Hematopoietic multipotent progenitor cell treated with erythropoietin and hydrocortisone succinate and interleukin-3 and kit ligand, for 15 days (in vitro differentiated cells): ENCODE measurements around the gene CUL7.
"Not testable (repeated sequence)": the region's sequence is repeated elsewhere in the genome, so short reads cannot be mapped to it uniquely, and the experiment has no call there.

ENCODE experiments used
- DNase-seq: peaks from one replicate; pipeline ENCODE4 v3.0.0-alpha.2; 2015; ENCODE audit warnings: low spot score

Gene CUL7

GRCh38 chr6:43014434-43014909 lies 39.2 kb downstream of the CUL7 start:
- no peak for DNase-seq

GRCh38 chr6:43013843-43014433 lies 39.7 kb downstream of the CUL7 start, which contains the start of the genes KLHDC3 and MEA1:
Gene KLHDC3 (plus strand): TSS chr6:43014249. CDS start chr6:43017193, 2,944 bp downstream.
Gene MEA1 (minus strand): TSS chr6:43013946. CDS start chr6:43013813, 133 bp downstream.
- DNase-seq: peak; percentile 99

GRCh38 chr6:43013097-43013842 lies 40.4 kb downstream of the CUL7 start:
- peak; percentile 66 for DNase-seq

GRCh38 chr6:43012364-43012763 lies 41.3 kb downstream of the CUL7 start:
- DNase-seq: no peak

- no peak for DNase-seq
Observed at GRCh38 chr6:43011207-43011606, 42.4 kb downstream of the CUL7 start.

GRCh38 chr6:43009124-43009523 lies 44.5 kb downstream of the CUL7 start:
- DNase-seq: peak; percentile 43

GRCh38 chr6:43007126-43007525 lies 46.5 kb downstream of the CUL7 start:
- DNase-seq: no peak

GRCh38 chr6:43006251-43006650 lies 47.4 kb downstream of the CUL7 start:
- DNase-seq: no peak

- DNase-seq: no peak
Observed at GRCh38 chr6:43005844-43006243, 47.8 kb downstream of the CUL7 start.

GRCh38 chr6:43001843-43002242 lies 51.8 kb downstream of the CUL7 start:
- DNase-seq: no peak

- not testable (repeated sequence) for DNase-seq
Observed at GRCh38 chr6:42998205-42998604, 55.4 kb downstream of the CUL7 start.

- DNase-seq: no peak
Observed at GRCh38 chr6:42996513-42996912, 57.1 kb downstream of the CUL7 start.

GRCh38 chr6:42993445-42993844 lies 60.2 kb downstream of the CUL7 start:
- DNase-seq: no peak

- no peak for DNase-seq
Observed at GRCh38 chr6:42989923-42990322, 63.7 kb downstream of the CUL7 start.

GRCh38 chr6:42988486-42989020 lies 65.1 kb downstream of the CUL7 start:
- DNase-seq: no peak
